NCI-H2081 treated with DMSO at 0.1 percent for 48 hours (cell line): ENCODE results near the gene SPINK4.

Experiments
- DNase-seq: peaks from one replicate; lab custom pipeline; 2025; lab: John Stamatoyannopoulos, UW

Gene SPINK4

DNA sequence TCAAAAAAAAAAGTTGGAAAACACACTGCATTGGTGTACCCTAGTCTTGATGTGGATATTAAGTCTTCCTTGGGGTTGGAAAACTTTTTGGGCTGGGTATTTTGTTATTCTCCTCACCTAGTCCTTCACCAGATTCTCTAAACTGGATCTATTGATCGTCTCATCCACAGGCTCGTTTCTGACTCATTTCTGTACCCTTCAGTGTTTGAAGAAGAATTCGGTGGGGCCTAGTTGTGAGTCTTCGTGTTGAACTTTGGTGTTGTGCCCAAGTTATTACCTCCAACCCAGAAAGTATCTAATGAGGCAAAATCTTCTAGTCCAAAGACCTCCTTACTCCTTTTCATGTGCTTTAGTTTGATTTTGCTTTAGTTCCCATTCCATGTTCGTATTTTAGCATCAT is 51.9 kb downstream of the SPINK4 start:
- DNase-seq = no peak

DNA sequence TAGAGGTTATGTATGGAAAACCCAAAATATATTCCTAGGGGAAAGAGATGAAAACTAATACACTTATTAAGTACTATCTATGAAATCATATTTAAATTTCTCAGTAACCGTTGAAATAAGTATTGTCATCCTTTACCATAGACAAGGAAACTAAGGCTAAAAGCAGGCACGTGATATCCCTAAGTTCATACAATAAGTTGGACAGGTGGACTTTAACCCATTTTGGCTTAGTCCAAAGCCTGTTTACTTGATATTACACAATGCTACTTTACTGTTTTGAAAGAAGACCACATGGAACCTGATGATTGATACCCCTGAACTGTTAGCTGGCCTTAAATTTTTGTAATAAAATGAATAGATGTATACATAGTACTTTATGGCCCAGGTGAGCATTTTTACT is 53.8 kb downstream of the SPINK4 start:
- no peak for DNase-seq

DNA sequence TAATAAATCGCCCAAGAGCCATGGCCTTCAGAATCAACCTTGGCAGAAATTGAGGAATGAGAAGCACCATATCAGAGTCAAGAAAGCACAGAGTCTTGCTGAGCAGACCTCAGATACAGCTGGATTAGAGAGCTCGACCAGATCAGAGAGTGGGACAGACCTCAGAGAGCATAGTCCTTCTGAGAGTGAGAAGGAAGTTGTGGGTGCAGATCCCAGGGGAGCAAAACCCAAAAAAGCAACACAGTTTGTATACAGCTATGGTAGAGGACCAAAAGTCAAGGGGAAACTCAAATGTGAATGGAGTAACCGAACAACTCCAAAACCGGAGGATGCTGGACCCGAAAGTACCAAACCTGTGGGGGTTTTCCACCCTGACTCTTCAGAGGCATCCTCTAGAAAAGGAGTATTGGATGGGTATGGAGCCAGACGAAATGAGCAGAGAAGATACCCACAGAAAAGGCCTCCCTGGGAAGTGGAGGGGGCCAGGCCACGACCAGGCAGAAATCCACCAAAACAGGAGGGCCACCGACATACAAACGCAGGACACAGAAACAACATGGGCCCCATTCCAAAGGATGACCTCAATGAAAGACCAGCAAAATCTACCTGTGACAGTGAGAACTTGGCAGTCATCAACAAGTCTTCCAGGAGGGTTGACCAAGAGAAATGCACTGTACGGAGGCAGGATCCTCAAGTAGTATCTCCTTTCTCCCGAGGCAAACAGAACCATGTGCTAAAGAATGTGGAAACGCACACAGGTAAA is 54.9 kb downstream of the SPINK4 start:
- DNase-seq = no peak

DNA sequence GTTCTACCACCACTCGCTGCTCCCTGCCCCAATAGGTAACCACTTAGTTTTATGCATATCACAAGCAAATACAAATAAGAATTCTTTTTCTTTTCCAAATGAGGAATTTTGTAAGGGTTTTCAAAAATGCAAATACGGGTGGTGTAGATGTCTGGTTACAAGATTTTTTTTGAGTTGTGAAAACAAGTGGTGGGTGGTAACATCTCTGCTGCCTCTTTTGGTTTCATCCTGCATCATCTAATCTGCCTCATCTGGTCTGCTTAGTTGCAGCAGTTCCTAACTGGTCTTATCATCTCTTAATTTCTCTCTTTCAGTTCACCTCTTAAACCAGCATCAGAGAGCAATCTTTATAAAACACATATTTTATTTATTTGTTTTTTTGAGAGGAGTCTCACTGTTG is 55.6 kb downstream of the SPINK4 start:
- DNase-seq = no peak

DNA sequence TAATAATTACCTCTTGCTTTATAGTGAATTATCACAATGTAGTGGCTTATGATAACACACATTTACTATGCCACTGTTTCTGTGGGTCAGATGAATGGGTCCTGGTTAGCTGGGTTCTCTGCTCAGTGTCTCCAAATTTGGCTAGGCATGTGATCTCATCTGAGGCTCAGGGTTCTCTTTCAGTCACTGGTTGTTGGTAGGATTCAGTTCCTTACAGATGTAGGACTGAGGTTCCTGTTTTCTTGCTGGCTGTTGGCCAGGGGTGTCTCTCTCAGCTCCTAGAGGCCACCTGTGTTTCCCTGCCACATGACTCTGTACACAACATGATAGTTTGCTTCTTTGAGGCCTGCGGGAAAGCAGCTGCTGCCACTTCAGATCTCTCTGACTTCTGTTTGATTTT is 57.5 kb downstream of the SPINK4 start:
- no peak for DNase-seq
